HCT116 (cell line): ENCODE data around the gene MAP3K9. TPM values are rescaled to one million over a fixed set of nuclear protein-coding genes. Genes with fewer than 3 reads are reported as not detected.
A peak's percentile ranks its signal among the peaks of the same experiment; 100 is the strongest.

Experiments
- ATAC-seq: fragments of 200-7000 bp; cut with Tn5 transposase; 2 replicates; pipeline ENCODE4 v1.9.1; 2020; ENCODE audit warnings: mild to moderate bottlenecking, moderate library complexity
- BruUV-seq: library from RNA; stranded (reverse); fragments of 400-500 nt; replicated peaks from 2 replicates; lab custom pipeline; 2021; lab: Mats Ljungman, UMichigan
- CTCF ChIA-PET: fragments of 300-600 bp; sonication (Branson Sonifier 250); formaldehyde crosslinking; loops from one replicate; lab custom pipeline; 2021; ENCODE audit warnings: antibody characterized with exemption; lab: Charles Lee
- POLR2A ChIA-PET: fragments of 300-600, 350-600 bp; sonication (Branson Sonifier 250); formaldehyde crosslinking; loops from one replicate; lab custom pipeline; 2021; ENCODE audit warnings: antibody characterized with exemption; lab: Charles Lee
- RAD21 ChIA-PET, 2 experiments: fragments of 300-600 bp; sonication (Branson Sonifier 250); formaldehyde crosslinking; loops; one replicate each; lab custom pipeline; 2023; ENCODE audit warnings: low total read pairs in 2 of 2; ENCODE audit not compliant: uncharacterized antibody in 2 of 2, unreplicated experiment in 2 of 2, low non-redundant PET in 1 of 2; lab: Charles Lee
- DNase-seq: peaks from one replicate; pipeline ENCODE4 v3.0.0-alpha.2; 2010; ENCODE audit warnings: low read depth, low spot score
- H2AFZ ChIP-seq: fragments of 200-600 bp; shearing (Covaris generic), sonication (generic); 2 replicates; pipeline ENCODE4 v1.6.1; 2017; ENCODE audit warnings: low read depth, mixed run types, mixed read lengths, antibody characterized with exemption, low read length; ENCODE audit not compliant: poor library complexity, severe bottlenecking
- H3K27ac ChIP-seq: 2 replicates; pipeline ENCODE4 v1.5.1; 2012; ENCODE audit warnings: low read depth, low read length
- H3K27me3 ChIP-seq: fragments of 200-600 bp; sonication (generic); 2 replicates; pipeline ENCODE4 v1.6.1; 2016; ENCODE audit warnings: mixed run types, low read length, mixed read lengths; ENCODE audit not compliant: insufficient read depth
- H3K36me3 ChIP-seq, 2 experiments: fragments of 200-500 bp in 1 of 2; fragments of 200-600 bp in 1 of 2; sonication (Bioruptor generic) in 1 of 2; sonication (generic) in 1 of 2; 2 replicates each; pipeline versions ENCODE4 v1.5.1 to v1.6.1; 2014 to 2016; ENCODE audit warnings: low read length in 2 of 2, inconsistent platforms in 1 of 2, mixed read lengths in 1 of 2, mixed run types in 1 of 2; ENCODE audit not compliant: insufficient read depth in 2 of 2, control insufficient read depth in 1 of 2
- H3K4me1 ChIP-seq, 2 experiments: fragments of 200-600 bp in 1 of 2; sonication (generic) in 1 of 2; 2 replicates each; pipeline versions ENCODE4 v1.5.1 to v1.6.1; 2012 to 2017; ENCODE audit warnings: low read length in 2 of 2, inconsistent platforms in 1 of 2, mild to moderate bottlenecking in 1 of 2, mixed read lengths in 1 of 2, mixed run types in 1 of 2, moderate library complexity in 1 of 2; ENCODE audit not compliant: insufficient read depth in 2 of 2, control insufficient read depth in 1 of 2
- H3K4me2 ChIP-seq: fragments of 200-600 bp; sonication (generic); 2 replicates; pipeline ENCODE4 v1.6.1; 2017; ENCODE audit warnings: mixed run types, low read length, mixed read lengths
- H3K4me3 ChIP-seq, 2 experiments: fragments of 200-600 bp in 1 of 2; sonication (generic) in 1 of 2; replicated peaks in 1 of 2; 2 replicates each; pipeline ENCODE4 v1.5.1; 2011 to 2016; ENCODE audit warnings: low read length in 2 of 2, control low read depth in 1 of 2, low read depth in 1 of 2, mild to moderate bottlenecking in 1 of 2, mixed read lengths in 1 of 2, mixed run types in 1 of 2
- H3K79me2 ChIP-seq: fragments of 200-600 bp; sonication (generic); 2 replicates; pipeline ENCODE4 v1.6.1; 2017; ENCODE audit warnings: mild to moderate bottlenecking, mixed run types, low read length, moderate library complexity, mixed read lengths; ENCODE audit not compliant: insufficient read depth
- H3K9ac ChIP-seq: fragments of 200-600 bp; sonication (generic); 2 replicates; pipeline ENCODE4 v1.6.1; 2016; ENCODE audit warnings: low read length, mixed read lengths
- H3K9me2 ChIP-seq: fragments of 200-600 bp; sonication (generic), shearing (Covaris generic); 2 replicates; pipeline ENCODE4 v1.6.1; 2017; ENCODE audit warnings: mixed run types, mild to moderate bottlenecking, moderate library complexity; ENCODE audit not compliant: insufficient read depth
- H3K9me3 ChIP-seq, 2 experiments: fragments of 200-500 bp in 1 of 2; fragments of 200-600 bp in 1 of 2; sonication (Bioruptor generic) in 1 of 2; sonication (generic) in 1 of 2; 2 replicates each; pipeline ENCODE4 v1.6.1; 2014 to 2017; ENCODE audit warnings: low read length in 2 of 2, mixed read lengths in 2 of 2, inconsistent platforms in 1 of 2, low read depth in 1 of 2, mild to moderate bottlenecking in 1 of 2, mixed run types in 1 of 2, moderate library complexity in 1 of 2; ENCODE audit not compliant: control insufficient read depth in 1 of 2, insufficient read depth in 1 of 2
- H4K20me1 ChIP-seq: fragments of 200-600 bp; sonication (generic), shearing (Covaris generic); 2 replicates; pipeline ENCODE4 v1.6.1; 2017; ENCODE audit warnings: mixed run types, mild to moderate bottlenecking, moderate library complexity; ENCODE audit not compliant: insufficient read depth
- ELF1 ChIP-seq: IDR thresholded peaks from 2 replicates; pipeline ENCODE4 v1.6.1; 2012; ENCODE audit warnings: low read depth, borderline replicate concordance
- EZH2phosphoT487 ChIP-seq: fragments of 200-600 bp; IDR thresholded peaks from 2 replicates; pipeline ENCODE4 v1.6.1; 2018; ENCODE audit warnings: antibody characterized with exemption, borderline replicate concordance
- YY1 ChIP-seq: IDR thresholded peaks from 2 replicates; pipeline ENCODE4 v1.6.1; 2011; ENCODE audit warnings: low read length, low read depth, moderate library complexity, mild to moderate bottlenecking; ENCODE audit not compliant: insufficient replicate concordance; ENCODE audit errors: extremely low read depth
- intact Hi-C: fragments of 100-400 bp; cut with micrococcal nuclease; formaldehyde crosslinking; loops from 2 replicates; pipeline ENCODE4 v1.10.0; 2022
- total RNA-seq: library from RNA; stranded (reverse); gene quantifications from one replicate; pipeline ENCODE4 v1.2.1, GENCODE V29; 2021; ENCODE audit not compliant: unreplicated experiment
- TF ChIP-seq, protein P1 (sequence below): IDR thresholded peaks from 2 replicates; pipeline ENCODE4 v1.6.1; 2012; ENCODE audit warnings: low read depth

The MAP3K9 gene
- total RNA-seq, 1 experiment from 2014 or later, result 11.7 TPM

DNA sequence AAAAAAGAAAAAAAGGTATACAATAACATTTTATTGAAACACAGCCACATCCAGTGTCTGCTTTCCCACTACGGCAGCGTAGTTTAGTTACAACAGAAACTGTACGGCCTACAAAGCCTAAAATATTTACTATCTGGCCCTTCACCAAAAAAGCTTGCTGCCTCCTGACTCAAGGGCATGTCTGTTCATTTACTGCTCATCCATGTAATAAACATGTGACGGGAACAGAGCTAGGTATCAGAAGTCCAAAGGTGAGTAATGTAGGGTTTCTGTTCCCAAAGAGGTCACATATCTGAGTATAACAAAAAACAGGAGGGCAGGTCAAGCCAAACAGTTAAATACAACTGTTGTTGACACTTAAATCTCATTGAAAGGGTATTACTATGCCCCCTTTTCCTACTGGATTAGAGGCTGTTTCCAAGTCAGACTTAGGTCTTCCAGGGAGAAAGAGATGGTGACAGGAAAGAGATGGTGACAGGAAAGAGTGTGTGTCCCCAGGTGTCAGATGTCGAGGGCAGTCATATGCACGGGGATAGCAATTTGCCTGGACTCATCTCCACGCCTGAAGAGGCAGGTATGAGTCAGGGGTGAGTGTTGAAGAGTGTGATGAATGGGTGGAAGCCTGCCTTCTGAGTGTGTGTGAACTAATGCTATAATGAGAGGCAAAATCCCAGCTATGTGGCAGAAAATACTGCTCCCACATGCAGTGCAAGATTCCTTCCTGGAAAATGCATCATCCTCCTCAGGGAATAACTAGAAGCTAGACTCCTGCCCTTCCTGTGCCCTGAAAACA is 77.7 kb downstream of the MAP3K9 start:
- Histone ChIP-seq H3K79me2 (no peaks in the 10 kb centered on the region), H4K20me1 (no peaks in the 10 kb centered on the region), H3K4me1 (peaks cover 0 to 6% of the 10 kb centered on the region in 2 experiments; a peak in 1 of 4 replicates), H3K4me3 (no peak overlapping the region), H2AFZ (no peak overlapping the region), H3K27ac (no peak overlapping the region), H3K9ac (no peak overlapping the region), H3K9me3 (no peaks in the 10 kb centered on the region), H3K4me2 (no peak overlapping the region), H3K36me3 (peaks cover 6 to 10% of the 10 kb centered on the region in 2 experiments; a peak in 2 of 4 replicates), H3K9me2 (no peaks in the 10 kb centered on the region), H3K27me3 (no peaks in the 10 kb centered on the region)
- intact Hi-C loops, result no loop called here
- RAD21 ChIA-PET, result no interaction called here
- CTCF ChIA-PET, result no interaction called here
- no peak for TF ChIP-seq EZH2phosphoT487
- no peak for TF ChIP-seq ELF1
- TF ChIP-seq, protein P1, sequence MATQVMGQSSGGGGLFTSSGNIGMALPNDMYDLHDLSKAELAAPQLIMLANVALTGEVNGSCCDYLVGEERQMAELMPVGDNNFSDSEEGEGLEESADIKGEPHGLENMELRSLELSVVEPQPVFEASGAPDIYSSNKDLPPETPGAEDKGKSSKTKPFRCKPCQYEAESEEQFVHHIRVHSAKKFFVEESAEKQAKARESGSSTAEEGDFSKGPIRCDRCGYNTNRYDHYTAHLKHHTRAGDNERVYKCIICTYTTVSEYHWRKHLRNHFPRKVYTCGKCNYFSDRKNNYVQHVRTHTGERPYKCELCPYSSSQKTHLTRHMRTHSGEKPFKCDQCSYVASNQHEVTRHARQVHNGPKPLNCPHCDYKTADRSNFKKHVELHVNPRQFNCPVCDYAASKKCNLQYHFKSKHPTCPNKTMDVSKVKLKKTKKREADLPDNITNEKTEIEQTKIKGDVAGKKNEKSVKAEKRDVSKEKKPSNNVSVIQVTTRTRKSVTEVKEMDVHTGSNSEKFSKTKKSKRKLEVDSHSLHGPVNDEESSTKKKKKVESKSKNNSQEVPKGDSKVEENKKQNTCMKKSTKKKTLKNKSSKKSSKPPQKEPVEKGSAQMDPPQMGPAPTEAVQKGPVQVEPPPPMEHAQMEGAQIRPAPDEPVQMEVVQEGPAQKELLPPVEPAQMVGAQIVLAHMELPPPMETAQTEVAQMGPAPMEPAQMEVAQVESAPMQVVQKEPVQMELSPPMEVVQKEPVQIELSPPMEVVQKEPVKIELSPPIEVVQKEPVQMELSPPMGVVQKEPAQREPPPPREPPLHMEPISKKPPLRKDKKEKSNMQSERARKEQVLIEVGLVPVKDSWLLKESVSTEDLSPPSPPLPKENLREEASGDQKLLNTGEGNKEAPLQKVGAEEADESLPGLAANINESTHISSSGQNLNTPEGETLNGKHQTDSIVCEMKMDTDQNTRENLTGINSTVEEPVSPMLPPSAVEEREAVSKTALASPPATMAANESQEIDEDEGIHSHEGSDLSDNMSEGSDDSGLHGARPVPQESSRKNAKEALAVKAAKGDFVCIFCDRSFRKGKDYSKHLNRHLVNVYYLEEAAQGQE, result no peak
- no peak for TF ChIP-seq YY1
- POLR2A ChIA-PET, result no interaction called here
- DNase-seq, result no peak
- BruUV-seq, result no TSS peak
- peak; percentile 38; the same call in 1 of the 2 replicates for ATAC-seq
